ENCODE data around the gene ABCA3. TPM values are rescaled to one million over a fixed set of nuclear protein-coding genes. Genes with fewer than 3 reads are reported as not detected.

The ABCA3 gene
- total RNA-seq, 2 experiments from 2014 or later, result 7.0 to 7.7 TPM

- Histone ChIP-seq H3K27ac (ENCODE audit: low read depth in 1 of 2, low read length in 2 of 2) (no peak overlapping the region), H3K27me3 (ENCODE audit: control insufficient read depth in 1 of 2, insufficient read depth in 2 of 2, low read length in 2 of 2) (peaks cover 15 to 16% of the 10 kb centered on the region in 2 experiments), H3K4me3 (ENCODE audit: low read length) (no peak overlapping the region), H3K36me3 (ENCODE audit: insufficient read depth, low read length) (no peaks in the 10 kb centered on the region), H3K9me3 (ENCODE audit: control insufficient read depth in 1 of 2, insufficient read depth in 1 of 2, low read length in 2 of 2) (no peaks in the 10 kb centered on the region), H3K4me1 (ENCODE audit: insufficient read depth, low read length) (no peaks in the 10 kb centered on the region)
- ChIA-PET POLR2A (no interaction called here), CTCF (no interaction called here)
- Mint-ChIP-seq H3K4me3 (no peak overlapping the region), H3K27me3 (peaks cover 45% of the 10 kb centered on the region), H3K9me3 (no peaks in the 10 kb centered on the region), H3K27ac (no peak overlapping the region), H3K36me3 (ENCODE audit: low read depth) (no peaks in the 10 kb centered on the region), H3K4me1 (ENCODE audit: low read depth) (no peaks in the 10 kb centered on the region)
- DNase-seq (no peak), ATAC-seq (ENCODE audit: poor library complexity) (no peak)
- intact Hi-C loops (cut with DNase I, micrococcal nuclease), result no loop called here
- TF ChIP-seq CTCF (IDR thresholded peaks at IDR 0.05), result no peak
These were observed 18.3 kb upstream of the ABCA3 start for GRCh38 chr16:2358811-2359210.

GRCh38 chr16:2357331-2357730, 16.8 kb upstream of the ABCA3 start:
- no peak overlapping the region for H3K4me3 Mint-ChIP-seq

GRCh38 chr16:2350500-2350899, 10.0 kb upstream of the ABCA3 start:
- Mint-ChIP-seq H3K27ac (no peak overlapping the region), H3K9me3 (no peaks in the 10 kb centered on the region), H3K4me3 (no peak overlapping the region), H3K36me3 (ENCODE audit: low read depth) (no peaks in the 10 kb centered on the region), H3K27me3 (peaks cover 27% of the 10 kb centered on the region), H3K4me1 (ENCODE audit: low read depth) (no peaks in the 10 kb centered on the region)
- ChIA-PET POLR2A (no interaction called here), CTCF (no interaction called here)
- intact Hi-C loops (cut with DNase I, micrococcal nuclease), result no loop called here
- Histone ChIP-seq H3K4me1 (ENCODE audit: insufficient read depth, low read length) (no peaks in the 10 kb centered on the region), H3K36me3 (ENCODE audit: insufficient read depth, low read length) (no peaks in the 10 kb centered on the region), H3K4me3 (ENCODE audit: low read length) (no peak overlapping the region), H3K27me3 (ENCODE audit: control insufficient read depth in 1 of 2, insufficient read depth in 2 of 2, low read length in 2 of 2) (peaks cover 0 to 7% of the 10 kb centered on the region in 2 experiments), H3K27ac (ENCODE audit: low read depth in 1 of 2, low read length in 2 of 2) (no peak overlapping the region), H3K9me3 (ENCODE audit: control insufficient read depth in 1 of 2, insufficient read depth in 1 of 2, low read length in 2 of 2) (no peaks in the 10 kb centered on the region)
- ATAC-seq (ENCODE audit: poor library complexity), result no peak
- TF ChIP-seq CTCF (IDR thresholded peaks at IDR 0.05), result no peak
- no peak for DNase-seq

More at GRCh38 chr16:2357331-2357730, 16.8 kb upstream of the ABCA3 start:
- Histone ChIP-seq H3K9me3 (ENCODE audit: control insufficient read depth in 1 of 2, insufficient read depth in 1 of 2, low read length in 2 of 2) (no peaks in the 10 kb centered on the region), H3K27ac (ENCODE audit: low read depth in 1 of 2, low read length in 2 of 2) (no peak overlapping the region), H3K4me3 (ENCODE audit: low read length) (no peak overlapping the region), H3K36me3 (ENCODE audit: insufficient read depth, low read length) (no peaks in the 10 kb centered on the region), H3K27me3 (ENCODE audit: control insufficient read depth in 1 of 2, insufficient read depth in 2 of 2, low read length in 2 of 2) (peaks cover 10 to 13% of the 10 kb centered on the region in 2 experiments), H3K4me1 (ENCODE audit: insufficient read depth, low read length) (no peaks in the 10 kb centered on the region)
- Mint-ChIP-seq H3K9me3 (no peaks in the 10 kb centered on the region), H3K4me1 (ENCODE audit: low read depth) (no peaks in the 10 kb centered on the region), H3K27ac (no peak overlapping the region), H3K27me3 (peaks cover 52% of the 10 kb centered on the region), H3K36me3 (ENCODE audit: low read depth) (no peaks in the 10 kb centered on the region)
- ChIA-PET CTCF (interaction anchor here (1.3 kb wide), 1 partner anchor 17 kb away, joined by 4 read pairs; the partner anchor contains the start of gene ABCA3), POLR2A (no interaction called here)
- intact Hi-C loops (cut with DNase I, micrococcal nuclease), result no loop called here
- DNase-seq, result no peak
- TF ChIP-seq CTCF (IDR thresholded peaks at IDR 0.05), result no peak
- ATAC-seq (ENCODE audit: poor library complexity), result no peak
